Ovary (tissue), 3 donors: ENCODE data around the gene ZNF367.

Experiments
- EP300 ChIP-seq: sonication (generic); formaldehyde crosslinking; IDR thresholded peaks from one replicate; pipeline ENCODE4 v1.6.1; 2017; ENCODE audit warnings: antibody characterized with exemption
- POLR2A ChIP-seq: fragments of 450-650 bp; IDR thresholded peaks from one replicate; pipeline ENCODE4 v1.6.1; 2017; ENCODE audit warnings: antibody characterized with exemption, mild to moderate bottlenecking, moderate library complexity
- TF ChIP-seq, protein P1 (sequence below), 3 donors: fragments of 450-650 bp in 2 of 3; fragments of 200-600 bp in 1 of 3; IDR thresholded peaks; one replicate each; pipeline versions ENCODE4 v1.5.1 to v1.8.0; 2016 to 2022; ENCODE audit warnings: antibody characterized with exemption in 3 of 3, mild to moderate bottlenecking in 1 of 3
- donor health status: DM: no; HTN: no; CAD: no.

DNA sequence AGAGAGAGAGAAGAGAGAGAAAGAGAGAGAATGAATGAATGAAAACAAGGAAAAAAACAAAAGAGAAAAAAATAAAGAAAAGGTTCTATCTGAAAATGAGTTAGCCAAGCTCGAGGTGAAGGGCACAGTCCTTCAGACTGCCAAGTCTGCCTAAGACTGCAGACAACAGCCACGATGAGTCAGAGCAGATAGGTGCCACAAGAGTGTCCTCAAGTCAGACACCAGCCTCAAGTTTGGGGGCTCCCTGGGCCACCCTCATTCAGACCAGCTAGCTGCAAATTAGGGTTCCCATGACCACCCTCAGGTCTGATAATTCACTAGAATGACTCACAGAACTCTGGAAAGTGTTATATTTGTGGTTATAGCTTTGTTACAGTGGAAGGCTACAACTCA lies 17.9 kb upstream of the ZNF367 start:
- TF ChIP-seq EP300 (no peak), POLR2A (no peak)
- TF ChIP-seq, protein P1, sequence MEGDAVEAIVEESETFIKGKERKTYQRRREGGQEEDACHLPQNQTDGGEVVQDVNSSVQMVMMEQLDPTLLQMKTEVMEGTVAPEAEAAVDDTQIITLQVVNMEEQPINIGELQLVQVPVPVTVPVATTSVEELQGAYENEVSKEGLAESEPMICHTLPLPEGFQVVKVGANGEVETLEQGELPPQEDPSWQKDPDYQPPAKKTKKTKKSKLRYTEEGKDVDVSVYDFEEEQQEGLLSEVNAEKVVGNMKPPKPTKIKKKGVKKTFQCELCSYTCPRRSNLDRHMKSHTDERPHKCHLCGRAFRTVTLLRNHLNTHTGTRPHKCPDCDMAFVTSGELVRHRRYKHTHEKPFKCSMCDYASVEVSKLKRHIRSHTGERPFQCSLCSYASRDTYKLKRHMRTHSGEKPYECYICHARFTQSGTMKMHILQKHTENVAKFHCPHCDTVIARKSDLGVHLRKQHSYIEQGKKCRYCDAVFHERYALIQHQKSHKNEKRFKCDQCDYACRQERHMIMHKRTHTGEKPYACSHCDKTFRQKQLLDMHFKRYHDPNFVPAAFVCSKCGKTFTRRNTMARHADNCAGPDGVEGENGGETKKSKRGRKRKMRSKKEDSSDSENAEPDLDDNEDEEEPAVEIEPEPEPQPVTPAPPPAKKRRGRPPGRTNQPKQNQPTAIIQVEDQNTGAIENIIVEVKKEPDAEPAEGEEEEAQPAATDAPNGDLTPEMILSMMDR (IDR thresholded peaks at IDR 0.05), result no peak
